Heart right ventricle (tissue), 16 donors: ENCODE results near the gene CBLL1. TPM values are rescaled to one million over a fixed set of nuclear protein-coding genes. Genes with fewer than 3 reads are reported as not detected.

ENCODE experiments used
- ATAC-seq, 8 donors: fragments of 200-7000 bp; cut with Tn5 transposase; one replicate each; pipeline ENCODE4 v1.9.1; 2020; ENCODE audit warnings: mild to moderate bottlenecking in 8 of 8, moderate library complexity in 8 of 8, moderate number of reproducible peaks in 1 of 8
- DNase-seq, 2 donors: peaks; one replicate each; pipeline ENCODE4 v3.0.0-alpha.2; 2020
- H3K27ac ChIP-seq, 10 donors: fragments of 200-600 bp; sonication (generic) in 2 of 10; one replicate each; pipeline versions ENCODE4 v1.5.0 to v1.8.0; 2020 to 2022; ENCODE audit warnings: mild to moderate bottlenecking in 3 of 10
- H3K27me3 ChIP-seq, 7 donors: fragments of 200-600 bp; one replicate each; pipeline ENCODE4 v1.8.0; 2021 to 2022; ENCODE audit warnings: mild to moderate bottlenecking in 2 of 7
- H3K36me3 ChIP-seq, 9 donors: fragments of 200-600 bp; sonication (generic) in 1 of 9; one replicate each; pipeline versions ENCODE4 v1.5.0 to v1.8.0; 2020 to 2022; ENCODE audit warnings: mild to moderate bottlenecking in 2 of 9
- H3K4me1 ChIP-seq, 9 donors: fragments of 200-600 bp; sonication (generic) in 1 of 9; one replicate each; pipeline versions ENCODE4 v1.5.0 to v1.8.0; 2020 to 2022; ENCODE audit warnings: mild to moderate bottlenecking in 4 of 9
- H3K4me3 ChIP-seq, 10 donors: fragments of 200-600 bp; sonication (generic) in 2 of 10; one replicate each; pipeline versions ENCODE4 v1.5.0 to v1.8.0; 2020 to 2022; ENCODE audit warnings: mild to moderate bottlenecking in 7 of 10, moderate library complexity in 2 of 10
- H3K9me3 ChIP-seq, 11 donors: fragments of 200-600 bp in 10 of 11; sonication (generic) in 2 of 11; one replicate each; pipeline versions ENCODE4 v1.5.0 to v1.8.0; 2013 to 2022; ENCODE audit warnings: mild to moderate bottlenecking in 2 of 11, control low read depth in 1 of 11, moderate library complexity in 1 of 11
- WGBS, 2 donors: extraction: QIAGEN DNeasy Blood & Tissue Kit; methylation state at CpG; one replicate each; pipeline ENCODE4 v1.1.7; 2013; ENCODE audit warnings: inconsistent platforms in 1 of 2; 5-methylcytosine and 5-hydroxymethylcytosine counted together
- intact Hi-C, 10 donors: fragments of 100-400 bp; cut with DNase I; formaldehyde crosslinking; loops; one replicate each; pipeline versions ENCODE4 v1.11.1 to v1.14.2; 2022
- polyA plus RNA-seq, 2 donors: library from polyadenylated mRNA; stranded (reverse); fragments of 200-250 nt; gene quantifications; one replicate each; pipeline ENCODE4 v1.2.3, GENCODE V29; 2013
- total RNA-seq, 10 donors: library from RNA; stranded (reverse); fragmentation: NEBNext Ultra II Directional in 3 of 10; extraction: Animal tissue kit (Norgen Biotek cat#: 25700) in 3 of 10; gene quantifications; one replicate each; pipeline versions ENCODE4 v1.2.1 to v1.2.4, GENCODE V29; 2021 to 2023
- TF ChIP-seq, protein P1 (sequence below), 9 donors: fragments of 200-600 bp; sonication (generic) in 2 of 9; IDR thresholded peaks; one replicate each; pipeline versions ENCODE4 v1.5.0 to v1.8.0; 2021 to 2022; ENCODE audit warnings: antibody characterized with exemption in 9 of 9, mild to moderate bottlenecking in 5 of 9, moderate library complexity in 1 of 9
- donor health status: Arrhythmogenic right ventricular cardiomyopathy.
- donor health status: ischemic (EF 13 %, LVEDD 7.1; RV severe dilation, severe dysfunction).
- donor health status: healthy with polysubstance abuse.
- donor health status: DM: no; HTN: yes; CAD: no.
- donor health status: DM: no; HTN: no; CAD: no.
- donor health status: ischemic (EF 25% LVEDD 6.9; RV normal size, moderate dysfunction).
- donor health status: ischemic (EF 25% LVEDD 5.7; RV mildly dilated, moderate dysfunction).
- donor health status: healthy.
- donor health status: DM: yes; HTN: yes; CAD: no.
- donor health status: Ischemic cardiomyopathy.
- donor health status: ischemic (EF 35%, LVEDD 5.7; RV mildly dilated, moderate dysfunction).
- donor health status: nonischemic (EF 11% LVEDD 7.7; RV severe dilation, severe dysfunction).
- donor health status: DM: yes; HTN: yes; CAD: no.
- donor health status: PGD.
- donor health status: ischemic (EF 29% LVEDD 5.4; RV normal size, mild dysfunction).
- donor health status: nonischemic (EF 23%, LVEDD 6.1; RV moderate dilation, normal function).

Gene CBLL1
- total and polyA plus RNA-seq, 12 donors = 4.6 to 31.3 (median 22.3) TPM

DNA sequence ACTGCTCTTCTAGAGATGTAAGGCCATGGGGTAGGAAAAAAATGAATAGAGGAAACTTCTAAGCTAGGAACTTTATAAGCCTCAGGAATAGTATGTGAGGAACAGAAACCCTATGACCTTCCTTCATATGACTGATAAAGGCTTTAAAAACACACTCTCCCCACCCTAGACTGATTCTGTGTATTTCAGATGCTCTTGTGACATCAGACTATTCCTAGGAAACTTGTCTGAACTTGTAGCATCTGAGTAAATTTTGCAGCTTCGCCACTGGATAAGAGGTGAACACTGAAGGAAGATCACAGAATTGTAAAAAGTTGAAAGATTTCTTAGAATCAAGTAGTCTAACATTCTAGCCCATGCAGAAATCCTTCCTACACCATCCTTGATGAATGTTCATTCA lies 31.0 kb upstream of the CBLL1 start:
- intact Hi-C loops = no loop called here

DNA sequence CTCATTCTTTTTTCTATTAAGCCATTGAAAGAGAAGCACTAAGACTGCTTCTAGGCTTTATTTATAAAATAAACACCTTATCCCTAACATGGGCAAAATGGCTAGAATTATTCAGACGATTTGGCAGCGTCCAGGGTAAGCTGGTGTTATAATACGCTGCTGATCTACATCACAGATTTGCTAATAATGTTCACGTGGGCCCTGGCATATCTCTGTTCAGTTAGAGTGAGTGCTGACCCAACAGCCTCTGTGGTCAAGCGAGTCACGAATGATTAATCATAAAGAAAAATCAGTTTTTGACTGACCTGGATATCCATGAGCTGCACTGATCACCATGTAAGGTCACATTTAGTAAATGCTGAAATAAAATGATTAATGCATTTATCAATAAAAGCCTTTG lies 28.4 kb upstream of the CBLL1 start:
- Histone ChIP-seq H3K36me3 (peaks cover 0 to 7% (median 0%) of the 10 kb centered on the region in 9 donors), H3K9me3 (no peaks in the 10 kb centered on the region), H3K4me1 (no peaks in the 10 kb centered on the region), H3K27me3 (no peaks in the 10 kb centered on the region), H3K27ac (no peak overlapping the region), H3K4me3 (no peak overlapping the region)
- intact Hi-C loops = no loop called here
- no peak for DNase-seq
- TF ChIP-seq, protein P1, sequence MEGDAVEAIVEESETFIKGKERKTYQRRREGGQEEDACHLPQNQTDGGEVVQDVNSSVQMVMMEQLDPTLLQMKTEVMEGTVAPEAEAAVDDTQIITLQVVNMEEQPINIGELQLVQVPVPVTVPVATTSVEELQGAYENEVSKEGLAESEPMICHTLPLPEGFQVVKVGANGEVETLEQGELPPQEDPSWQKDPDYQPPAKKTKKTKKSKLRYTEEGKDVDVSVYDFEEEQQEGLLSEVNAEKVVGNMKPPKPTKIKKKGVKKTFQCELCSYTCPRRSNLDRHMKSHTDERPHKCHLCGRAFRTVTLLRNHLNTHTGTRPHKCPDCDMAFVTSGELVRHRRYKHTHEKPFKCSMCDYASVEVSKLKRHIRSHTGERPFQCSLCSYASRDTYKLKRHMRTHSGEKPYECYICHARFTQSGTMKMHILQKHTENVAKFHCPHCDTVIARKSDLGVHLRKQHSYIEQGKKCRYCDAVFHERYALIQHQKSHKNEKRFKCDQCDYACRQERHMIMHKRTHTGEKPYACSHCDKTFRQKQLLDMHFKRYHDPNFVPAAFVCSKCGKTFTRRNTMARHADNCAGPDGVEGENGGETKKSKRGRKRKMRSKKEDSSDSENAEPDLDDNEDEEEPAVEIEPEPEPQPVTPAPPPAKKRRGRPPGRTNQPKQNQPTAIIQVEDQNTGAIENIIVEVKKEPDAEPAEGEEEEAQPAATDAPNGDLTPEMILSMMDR (IDR thresholded peaks at IDR 0.05) = no peak
- 88 to 92% methylated on average over 6 of the region's 6 CpGs for WGBS, 2 donors
- no peak for ATAC-seq

More for the DNA sequence above, 31.0 kb upstream of the CBLL1 start:
- ATAC-seq (no peak), DNase-seq (no peak)
- Histone ChIP-seq H3K4me3 (no peak overlapping the region), H3K27me3 (no peaks in the 10 kb centered on the region), H3K27ac (no peak overlapping the region), H3K9me3 (no peaks in the 10 kb centered on the region), H3K4me1 (no peaks in the 10 kb centered on the region), H3K36me3 (peaks cover 0 to 7% (median 0%) of the 10 kb centered on the region in 9 donors)
- TF ChIP-seq, protein P1 (IDR thresholded peaks at IDR 0.05) = no peak
- 90 to 99% methylated on average over 1 of the region's 1 CpG for WGBS, 2 donors

DNA sequence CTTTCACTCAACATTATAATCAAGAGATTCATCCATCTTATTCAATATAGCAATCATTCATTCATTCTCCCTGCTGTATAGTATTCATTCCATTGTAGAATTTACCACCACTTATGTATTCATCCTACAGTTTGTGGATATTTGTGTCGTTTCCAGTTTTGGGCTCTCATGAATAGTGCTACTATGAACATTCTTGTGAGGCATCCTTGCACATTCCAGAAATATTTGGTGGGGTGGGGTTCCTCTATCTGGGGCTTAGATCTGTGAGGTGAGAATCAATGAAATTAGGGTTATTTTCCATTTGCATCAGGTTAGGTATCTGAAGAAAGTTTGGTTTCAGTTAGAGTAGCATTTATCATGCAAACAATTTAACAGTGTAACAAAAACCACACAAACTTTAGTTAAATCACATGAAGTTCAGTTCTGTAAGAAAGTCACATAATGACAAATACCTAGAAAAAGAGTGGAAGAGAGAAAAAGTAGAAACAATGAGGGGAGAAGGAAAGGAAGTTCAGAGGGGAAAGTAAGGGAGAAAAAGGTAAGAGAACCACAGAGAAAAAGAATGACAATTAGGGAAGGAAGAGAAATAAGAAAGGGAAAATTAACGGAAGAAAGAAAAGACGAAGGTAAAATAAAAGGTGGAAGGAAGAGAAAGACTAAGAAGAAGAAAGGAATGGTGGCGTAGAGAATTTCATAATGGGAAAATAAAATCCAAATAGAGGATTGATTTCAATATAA lies 25.3 kb upstream of the CBLL1 start:
- no peak for ATAC-seq

DNA sequence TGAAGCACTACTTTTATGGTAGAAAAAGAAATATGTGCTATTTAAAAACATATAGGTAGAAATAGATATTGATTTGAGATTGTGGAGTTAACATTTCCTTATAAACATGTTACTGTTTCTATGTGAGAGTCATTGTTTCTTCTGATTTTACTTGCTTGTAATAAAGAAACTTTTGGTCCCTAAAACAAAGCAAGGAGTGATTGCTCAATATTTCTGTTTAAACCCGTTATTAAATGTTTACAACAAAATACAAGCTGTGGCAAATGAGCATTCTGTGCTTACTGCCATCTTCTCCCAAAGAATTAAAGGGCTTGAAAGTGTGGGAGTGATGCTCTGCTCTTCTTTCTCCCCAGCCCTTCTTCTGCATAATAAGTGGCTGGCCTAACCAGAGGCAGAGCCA lies 22.7 kb upstream of the CBLL1 start:
- WGBS, 2 donors = 83 to 84% methylated on average over 1 of the region's 1 CpG
- no peak overlapping the region for H3K4me3 ChIP-seq
- intact Hi-C loops = loop anchor here in 7 of 10 donors (5.0 to 10.0 kb wide), 7 partner anchors 106 to 526 kb away; partner anchors contain the start of gene BCAP29 (in 1 of the 7)

More for the DNA sequence above, 25.3 kb upstream of the CBLL1 start:
- Histone ChIP-seq H3K27me3 (no peaks in the 10 kb centered on the region), H3K9me3 (no peaks in the 10 kb centered on the region), H3K4me3 (no peak overlapping the region), H3K4me1 (no peaks in the 10 kb centered on the region), H3K36me3 (no peaks in the 10 kb centered on the region), H3K27ac (no peak overlapping the region)
- 86 to 88% methylated on average over 4 of the region's 4 CpGs for WGBS, 2 donors
- no peak for DNase-seq
- intact Hi-C loops = no loop called here
- TF ChIP-seq, protein P1 (IDR thresholded peaks at IDR 0.05) = no peak

More for the DNA sequence above, 22.7 kb upstream of the CBLL1 start:
- no peak for ATAC-seq
- Histone ChIP-seq H3K9me3 (no peaks in the 10 kb centered on the region), H3K4me1 (no peaks in the 10 kb centered on the region), H3K27me3 (no peaks in the 10 kb centered on the region), H3K36me3 (no peaks in the 10 kb centered on the region), H3K27ac (no peak overlapping the region)
- no peak for DNase-seq
- TF ChIP-seq, protein P1 (IDR thresholded peaks at IDR 0.05) = no peak
